T-cell (primary cell): Measurements from ENCODE around the gene IL10. TPM values are rescaled to one million over a fixed set of nuclear protein-coding genes. Genes with fewer than 3 reads are reported as not detected.
A peak's percentile ranks its signal among the peaks of the same experiment; 100 is the strongest.

ENCODE experiments used
- ATAC-seq, 4 experiments: fragments of 200-7000 bp in 3 of 4; fragments of 150-1000 bp in 1 of 4; cut with Tn5 transposase; replicated peaks in 1 of 4; 1 replicate in 3 of 4; 2 replicates in 1 of 4; pipeline ENCODE4 v1.10.0; 2021; ENCODE audit warnings: moderate library complexity in 3 of 4, mild to moderate bottlenecking in 2 of 4, moderate number of reproducible peaks in 1 of 4
- CTCF ChIA-PET, 2 donors: fragments of 300-600 bp; sonication (Branson Sonifier 250); formaldehyde crosslinking; loops; one replicate each; lab custom pipeline; 2022; ENCODE audit warnings: antibody characterized with exemption in 2 of 2; lab: Charles Lee
- POLR2A ChIA-PET, 2 donors: fragments of 300-600 bp; sonication (Branson Sonifier 250); formaldehyde crosslinking; loops; one replicate each; lab custom pipeline; 2022; ENCODE audit warnings: antibody characterized with exemption in 2 of 2; lab: Charles Lee
- DNase-seq, 35 experiments: peaks; one replicate each; pipeline versions ENCODE4 v3.0.0 to v3.0.0-alpha.2; 2013 to 2023
- H3K27ac ChIP-seq: one replicate; pipeline ENCODE4 v1.5.1; 2013; ENCODE audit warnings: low read length
- H3K27me3 ChIP-seq, 2 experiments: replicated peaks in 1 of 2; 1 replicate in 1 of 2; 2 replicates in 1 of 2; pipeline versions ENCODE4 v1.6.1 to v1.7.0; 2013; ENCODE audit warnings: low read length in 1 of 2, mixed read lengths in 1 of 2; ENCODE audit not compliant: control insufficient read depth in 2 of 2, insufficient read depth in 2 of 2; ENCODE audit errors: extremely low read depth in 1 of 2
- H3K36me3 ChIP-seq, 2 donors: 1 replicate in 1 of 2; 2 replicates in 1 of 2; pipeline versions ENCODE4 v1.6.1 to v1.7.0; 2013; ENCODE audit warnings: low read length in 1 of 2; ENCODE audit not compliant: control insufficient read depth in 2 of 2, insufficient read depth in 1 of 2; ENCODE audit errors: extremely low read depth in 1 of 2
- H3K4me1 ChIP-seq, 2 experiments: 1 replicate in 1 of 2; 2 replicates in 1 of 2; pipeline versions ENCODE4 v1.6.1 to v1.7.0; 2013; ENCODE audit warnings: low read length in 2 of 2, mixed read lengths in 1 of 2; ENCODE audit not compliant: insufficient read depth in 2 of 2, control insufficient read depth in 1 of 2; ENCODE audit errors: extremely low read depth in 1 of 2
- H3K4me3 ChIP-seq, 2 donors: 1 replicate in 1 of 2; 2 replicates in 1 of 2; pipeline versions ENCODE4 v1.5.1 to v1.7.0; 2013; ENCODE audit warnings: mild to moderate bottlenecking in 2 of 2, low read length in 1 of 2, moderate library complexity in 1 of 2; ENCODE audit not compliant: control insufficient read depth in 1 of 2; ENCODE audit errors: extremely low read depth in 1 of 2
- H3K9me3 ChIP-seq: 2 replicates; pipeline ENCODE4 v1.7.0; 2013
- H3K27ac Mint-ChIP-seq, 2 donors: one replicate each; pipeline ENCODE4 v1.8.0; 2020 to 2021; ENCODE audit warnings: mild to moderate bottlenecking in 2 of 2, mixed read lengths in 2 of 2
- H3K27me3 Mint-ChIP-seq, 2 donors: one replicate each; pipeline ENCODE4 v1.8.0; 2021 to 2022; ENCODE audit warnings: mixed read lengths in 2 of 2
- H3K36me3 Mint-ChIP-seq: one replicate; pipeline ENCODE4 v1.8.0; 2021; ENCODE audit warnings: mixed read lengths
- H3K4me1 Mint-ChIP-seq, 3 donors: one replicate each; pipeline ENCODE4 v1.8.0; 2020 to 2022; ENCODE audit warnings: mixed read lengths in 3 of 3, mild to moderate bottlenecking in 1 of 3
- H3K4me3 Mint-ChIP-seq, 3 donors: one replicate each; pipeline ENCODE4 v1.8.0; 2020 to 2022; ENCODE audit warnings: mild to moderate bottlenecking in 3 of 3, mixed read lengths in 3 of 3, moderate library complexity in 3 of 3
- H3K9me3 Mint-ChIP-seq, 3 donors: one replicate each; pipeline ENCODE4 v1.8.0; 2020 to 2022; ENCODE audit warnings: mixed read lengths in 3 of 3
- WGBS: methylation state at CpG from one replicate; pipeline ENCODE4 v1.1.5; 2013; ENCODE audit warnings: missing lambda C conversion rate; ENCODE audit not compliant: insufficient coverage; 5-methylcytosine and 5-hydroxymethylcytosine counted together
- total RNA-seq, 35 experiments: library from RNA in 6 of 35; stranded (reverse) in 6 of 35; fragments of 120-200 nt in 1 of 35; gene quantifications; one replicate each; pipeline versions ENCODE4 v1.2.1 to v1.2.4 and lab custom pipeline; 2013 to 2026

IL10 gene
- total RNA-seq (1 to 10 TPM in 1 of 5 donors, under 1 TPM in 2, not detected in 2; 0.19 to 1.1 (median 0.26) TPM), total RNA-seq (lab: John Stamatoyannopoulos, UW) (0 to 287 (median 2.1) reads per million in 29 experiments)
- 0.15 TPM for total RNA-seq (2013)

DNA sequence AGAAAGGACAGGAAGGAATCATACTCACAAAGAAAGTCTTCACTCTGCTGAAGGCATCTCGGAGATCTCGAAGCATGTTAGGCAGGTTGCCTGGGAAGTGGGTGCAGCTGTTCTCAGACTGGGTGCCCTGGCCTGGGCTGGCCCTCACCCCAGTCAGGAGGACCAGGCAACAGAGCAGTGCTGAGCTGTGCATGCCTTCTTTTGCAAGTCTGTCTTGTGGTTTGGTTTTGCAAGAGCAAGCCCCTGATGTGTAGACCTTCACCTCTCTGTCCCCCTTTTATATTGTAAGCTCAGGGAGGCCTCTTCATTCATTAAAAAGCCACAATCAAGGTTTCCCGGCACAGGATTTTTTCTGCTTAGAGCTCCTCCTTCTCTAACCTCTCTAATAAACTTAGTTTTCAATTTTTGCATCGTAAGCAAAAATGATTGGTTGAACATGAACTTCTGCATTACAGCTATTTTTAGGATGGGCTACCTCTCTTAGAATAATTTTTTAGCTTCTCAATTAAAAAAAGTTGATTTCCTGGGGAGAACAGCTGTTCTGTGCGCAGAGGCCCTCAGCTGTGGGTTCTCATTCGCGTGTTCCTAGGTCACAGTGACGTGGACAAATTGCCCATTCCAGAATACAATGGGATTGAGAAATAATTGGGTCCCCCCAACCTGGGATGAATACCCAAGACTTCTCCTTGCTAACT lies at the start of gene IL10:
Gene IL10 (minus strand): TSS at position 252 of the 695 bp plus-strand sequence. CDS start 59 bp downstream, at position 193.
- no peak within 1 kb of the TSS for H3K4me3 ChIP-seq
- ChIA-PET POLR2A (no interaction called here), CTCF (interaction anchor here in 1 of 2 donors (0.7 to 1.2 kb wide), 3 partner anchors 13 to 38 kb away, joined by 3 to 4 read pairs (median 3); no protein-coding TSS in a partner anchor)
- ATAC-seq (no peak), DNase-seq (no peak)
- peak within 1 kb of the TSS in 1 of 2 donors; percentile 28 for H3K27ac Mint-ChIP-seq
- H3K4me1 Mint-ChIP-seq = peaks cover 59 to 63% (median 59%) of the 10 kb centered on the region in 3 donors
- no peaks in the 10 kb centered on the region for H3K36me3 Mint-ChIP-seq
- WGBS = 66% methylated on average over 3 of the region's 8 CpGs
- no peaks in the 10 kb centered on the region for H3K9me3 ChIP-seq
- no peaks in the 10 kb centered on the region for H3K9me3 Mint-ChIP-seq
- H3K4me3 Mint-ChIP-seq = peak within 1 kb of the TSS in 1 of 3 donors; percentile 58
- H3K36me3 ChIP-seq = no peaks in the 10 kb centered on the region
- H3K27me3 Mint-ChIP-seq = no peaks in the 10 kb centered on the region
- H3K4me1 ChIP-seq = peaks cover 42 to 62% of the 10 kb centered on the region in 2 experiments
- peaks cover 0 to 8% of the 10 kb centered on the region in 2 experiments for H3K27me3 ChIP-seq
- H3K27ac ChIP-seq = peak within 1 kb of the TSS; percentile 9

DNA sequence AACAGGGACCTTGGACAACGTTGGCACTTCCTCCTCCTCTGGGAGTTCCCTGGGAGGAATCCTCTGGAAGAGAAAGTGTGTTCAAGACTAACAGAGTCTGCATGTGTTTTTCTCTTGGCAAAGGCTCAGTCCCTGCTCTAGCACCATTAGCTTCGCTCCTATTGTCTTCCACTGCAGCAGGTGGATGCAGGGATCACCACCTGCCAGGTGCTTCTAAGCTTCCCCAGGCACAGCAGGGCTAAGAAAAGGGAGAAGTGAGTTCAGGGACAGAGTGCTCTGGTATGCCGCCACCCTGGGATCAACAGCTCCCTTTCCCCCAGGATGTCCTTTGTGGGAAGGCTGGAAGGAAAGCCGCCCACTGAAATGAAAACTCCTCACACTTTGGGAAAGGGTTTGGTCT lies 49.2 kb upstream of the IL10 start:
- H3K27me3 ChIP-seq = no peaks in the 10 kb centered on the region
- H3K27me3 Mint-ChIP-seq = no peaks in the 10 kb centered on the region
- no peak overlapping the region for H3K27ac Mint-ChIP-seq
- no peaks in the 10 kb centered on the region for H3K36me3 Mint-ChIP-seq
- 61% methylated on average over 2 of the region's 4 CpGs for WGBS
- H3K4me3 ChIP-seq = no peak overlapping the region
- no peak overlapping the region for H3K4me3 Mint-ChIP-seq
- DNase-seq (no peak), ATAC-seq (no peak)
- H3K4me1 ChIP-seq = peaks cover 6 to 13% of the 10 kb centered on the region in 2 experiments
- no peak overlapping the region for H3K27ac ChIP-seq
- CTCF ChIA-PET = interaction anchor here in 1 of 2 donors (1.1 kb wide), 1 partner anchor 87 kb away, joined by 3 read pairs; no protein-coding TSS in a partner anchor
- POLR2A ChIA-PET = interaction anchor here in 1 of 2 donors (0.8 kb wide), 1 partner anchor 88 kb away, joined by 3 read pairs; no protein-coding TSS in a partner anchor
- no peaks in the 10 kb centered on the region for H3K9me3 ChIP-seq
- H3K9me3 Mint-ChIP-seq = no peaks in the 10 kb centered on the region
- H3K36me3 ChIP-seq = no peaks in the 10 kb centered on the region
- peaks cover 23 to 40% (median 26%) of the 10 kb centered on the region in 3 donors for H3K4me1 Mint-ChIP-seq

DNA sequence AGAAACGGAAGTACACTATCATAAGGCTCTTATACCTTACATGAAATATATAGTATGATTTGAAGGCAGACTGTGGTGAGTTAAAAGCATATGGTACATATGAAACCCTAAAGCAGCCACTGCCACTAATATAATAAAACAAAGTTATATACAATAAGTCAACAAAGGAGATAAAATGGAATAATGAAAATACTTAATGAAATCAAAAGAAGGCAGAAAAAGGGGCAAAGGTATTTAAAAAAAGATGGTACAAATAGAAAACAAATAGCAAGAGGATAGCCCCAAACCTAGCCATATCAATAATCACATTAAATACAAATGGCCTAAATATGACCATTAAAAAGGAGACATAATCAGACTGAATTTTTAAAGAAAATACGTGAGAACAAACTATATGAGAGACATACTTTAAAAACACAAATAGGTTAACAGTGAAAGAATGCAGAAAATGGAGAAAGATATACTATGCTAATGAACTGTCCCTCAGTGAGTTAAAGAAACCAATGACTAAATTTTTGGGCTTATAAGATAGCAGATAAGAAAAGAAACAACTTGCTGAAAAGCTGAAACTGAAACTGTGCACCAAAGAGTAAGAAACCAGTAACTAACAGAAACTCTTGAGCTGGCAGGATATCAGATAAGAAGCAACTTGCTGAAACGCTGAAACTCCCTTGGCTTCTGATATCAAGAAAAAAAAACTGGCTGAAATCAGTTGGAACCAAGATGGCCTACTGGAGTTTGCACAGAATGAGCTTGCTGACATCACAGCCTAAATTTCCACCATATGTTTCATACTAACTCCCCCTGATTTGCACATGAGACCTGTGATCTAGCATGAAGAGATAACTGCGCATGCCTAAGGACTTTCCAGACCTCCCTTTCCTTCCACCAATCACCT lies 44.3 kb upstream of the IL10 start:
- Histone ChIP-seq H3K4me3 (no peak overlapping the region), H3K4me1 (peaks cover 4 to 9% of the 10 kb centered on the region in 2 experiments), H3K36me3 (no peaks in the 10 kb centered on the region), H3K27me3 (no peaks in the 10 kb centered on the region), H3K27ac (peak overlapping the region; percentile 54), H3K9me3 (no peaks in the 10 kb centered on the region)
- ATAC-seq = peak; percentile 85 to 95 (median 86)
- ChIA-PET POLR2A (interaction anchor here (0.6 to 1.4 kb wide), 9 partner anchors 13 to 105 kb away, joined by 3 to 5 read pairs (median 3); partner anchors contain the start of gene FCMR (in 1 of the 2)), CTCF (interaction anchor here (0.6 to 1.5 kb wide), 13 partner anchors 9 to 166 kb away, joined by 3 to 15 read pairs (median 4); no protein-coding TSS in a partner anchor)
- H3K4me3 Mint-ChIP-seq = peak overlapping the region; percentile 14 to 51 (median 35)
- peaks cover 29 to 43% (median 30%) of the 10 kb centered on the region in 3 donors for H3K4me1 Mint-ChIP-seq
- no peaks in the 10 kb centered on the region for H3K27me3 Mint-ChIP-seq
- H3K27ac Mint-ChIP-seq = peak overlapping the region; percentile 88 to 91
- WGBS = 14% methylated on average over 2 of the region's 4 CpGs
- H3K9me3 Mint-ChIP-seq = peaks cover 3 to 14% (median 3%) of the 10 kb centered on the region in 3 donors
- DNase-seq = peak in 4 of 35 experiments; percentile 10 to 74 (median 22)
- H3K36me3 Mint-ChIP-seq = peaks cover 7% of the 10 kb centered on the region

DNA sequence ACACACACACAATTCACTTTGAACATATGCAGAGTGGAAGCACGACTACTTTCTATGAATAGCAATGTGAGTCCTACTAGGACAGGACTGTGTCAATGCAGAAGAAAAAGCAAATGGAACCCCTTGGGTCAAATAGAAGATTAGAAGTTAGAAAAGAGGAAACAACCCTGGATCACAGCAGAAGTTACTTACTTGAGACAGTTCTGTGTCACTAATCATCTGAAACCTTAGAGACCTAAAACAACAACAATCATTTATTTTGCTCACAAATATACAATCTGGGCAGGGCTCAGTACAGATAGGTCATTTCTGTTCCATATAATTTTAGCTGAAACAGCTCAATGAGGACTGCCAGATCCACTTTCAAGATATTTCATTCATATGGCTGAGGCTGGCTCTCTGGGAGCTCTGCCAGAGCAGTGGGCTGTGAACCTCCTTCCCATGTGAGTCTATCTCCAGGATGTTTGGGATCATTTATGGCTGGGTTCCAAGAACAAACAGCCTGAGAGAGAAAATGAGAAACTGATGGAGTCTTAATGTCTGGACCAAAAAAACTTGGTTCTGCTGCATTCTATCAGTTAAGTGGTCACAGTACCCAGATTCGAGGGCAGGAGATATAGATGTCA lies 42.5 kb upstream of the IL10 start:
- peaks cover 29 to 39% (median 31%) of the 10 kb centered on the region in 3 donors for H3K4me1 Mint-ChIP-seq
- Histone ChIP-seq H3K36me3 (no peaks in the 10 kb centered on the region), H3K27me3 (no peaks in the 10 kb centered on the region), H3K4me3 (no peak overlapping the region), H3K9me3 (no peaks in the 10 kb centered on the region), H3K4me1 (peaks cover 4 to 9% of the 10 kb centered on the region in 2 experiments), H3K27ac (no peak overlapping the region)
- H3K27ac Mint-ChIP-seq = peak overlapping the region; percentile 4 to 11
- ChIA-PET POLR2A (interaction anchor here in 1 of 2 donors (0.6 kb wide), 1 partner anchor 69 kb away, joined by 3 read pairs; no protein-coding TSS in a partner anchor), CTCF (interaction anchor here in 1 of 2 donors (0.6 kb wide), 1 partner anchor 30 kb away, joined by 5 read pairs; no protein-coding TSS in a partner anchor)
- DNase-seq (no peak), ATAC-seq (no peak)
- no peaks in the 10 kb centered on the region for H3K27me3 Mint-ChIP-seq
- H3K36me3 Mint-ChIP-seq = peaks cover 7% of the 10 kb centered on the region
- WGBS = 75% methylated on average over 1 of the region's 2 CpGs
- no peak overlapping the region for H3K4me3 Mint-ChIP-seq
- H3K9me3 Mint-ChIP-seq = peaks cover 3 to 14% (median 3%) of the 10 kb centered on the region in 3 donors

DNA sequence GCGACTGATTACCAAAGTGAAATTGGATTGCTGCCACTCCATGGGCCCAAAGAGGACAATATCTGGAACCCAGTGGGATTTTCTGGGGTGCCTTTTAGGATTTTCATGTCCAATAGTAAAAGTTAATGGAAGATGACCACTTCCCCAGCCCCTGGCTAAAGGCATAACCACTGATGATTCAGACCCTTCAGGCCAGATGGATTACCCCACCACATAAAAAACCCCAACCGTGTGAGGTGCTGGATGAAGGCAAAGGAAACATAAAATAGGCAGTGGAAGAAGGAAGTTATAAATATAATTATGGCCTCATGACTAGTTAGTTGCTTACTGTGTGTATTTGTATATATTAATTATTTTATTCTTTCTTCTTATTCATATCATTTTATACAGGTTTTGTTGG lies 40.2 kb upstream of the IL10 start:
- ChIA-PET CTCF (interaction anchor here (0.6 to 1.2 kb wide), 2 partner anchors 19 to 88 kb away, joined by 4 to 5 read pairs; no protein-coding TSS in a partner anchor), POLR2A (no interaction called here)
- Histone ChIP-seq H3K27ac (no peak overlapping the region), H3K27me3 (no peaks in the 10 kb centered on the region), H3K4me3 (no peak overlapping the region), H3K36me3 (no peaks in the 10 kb centered on the region), H3K4me1 (peaks cover 9 to 14% of the 10 kb centered on the region in 2 experiments), H3K9me3 (no peaks in the 10 kb centered on the region)
- Mint-ChIP-seq H3K27me3 (peaks cover 0 to 1% of the 10 kb centered on the region in 2 donors), H3K4me3 (no peak overlapping the region), H3K36me3 (peaks cover 7% of the 10 kb centered on the region), H3K9me3 (peaks cover 3 to 14% (median 3%) of the 10 kb centered on the region in 3 donors), H3K4me1 (peaks cover 41 to 50% (median 48%) of the 10 kb centered on the region in 3 donors), H3K27ac (no peak overlapping the region)
- DNase-seq = no peak
- 100% methylated on average over 1 of the region's 2 CpGs for WGBS
- no peak for ATAC-seq
